Measurements from ENCODE around the gene CDCA7. TPM values are rescaled to one million over a fixed set of nuclear protein-coding genes. Genes with fewer than 3 reads are reported as not detected.

The CDCA7 gene
- total and polyA plus RNA-seq, 10 donors = 1.3 to 12.4 (median 2.8) TPM

DNA sequence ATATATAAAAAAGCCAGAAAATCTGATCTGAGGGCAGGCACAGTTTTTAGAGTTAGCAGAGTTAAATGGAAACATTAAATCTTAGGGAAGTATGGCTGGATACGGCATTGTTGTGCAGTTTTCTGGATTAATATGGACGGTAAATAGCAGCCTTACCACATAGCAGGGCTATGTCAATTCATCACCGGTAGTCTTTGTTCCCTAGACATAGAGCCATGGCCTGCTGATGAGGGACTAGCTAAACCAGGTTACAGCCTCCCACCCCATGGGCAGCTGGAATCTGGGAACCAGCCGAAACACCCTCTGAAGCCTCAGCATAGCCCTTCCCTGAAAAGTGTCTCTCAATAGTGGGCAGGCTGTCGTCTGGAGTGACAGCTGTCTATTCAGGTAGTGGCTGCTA is 32.4 kb downstream of the CDCA7 start:
- no peaks in the 10 kb centered on the region for H3K36me3 ChIP-seq
- H3K27ac ChIP-seq = no peak overlapping the region
- TF ChIP-seq CTCF (IDR thresholded peaks at IDR 0.05 in 8 of 11, conservative IDR thresholded peaks at IDR 0.05 in 3 of 11) (no peak), POLR2A (IDR thresholded peaks at IDR 0.05) (no peak), POLR2AphosphoS5 (IDR thresholded peaks at IDR 0.05) (no peak)
- intact Hi-C loops (cut with DNase I; ENCODE audit: low total_unique reads) = no loop called here
- no peaks in the 10 kb centered on the region for H3K4me1 ChIP-seq
- H3K4me3 ChIP-seq = no peak overlapping the region
- H3K9me3 ChIP-seq = peaks cover 0 to 6% (median 0%) of the 10 kb centered on the region in 8 donors
- H3K27me3 ChIP-seq (replicated peaks in 1 of 7) = no peaks in the 10 kb centered on the region
- DNase-seq = no peak
- 84 to 92% (median 89%) methylated on average over 5 of the region's 5 CpGs for WGBS, 5 donors

- Histone ChIP-seq H3K9me3 (peaks cover 0 to 6% (median 0%) of the 10 kb centered on the region in 8 donors), H3K27ac (no peak overlapping the region), H3K36me3 (no peaks in the 10 kb centered on the region), H3K4me3 (no peak overlapping the region), H3K27me3 (replicated peaks in 1 of 7) (no peaks in the 10 kb centered on the region), H3K4me1 (no peaks in the 10 kb centered on the region)
- TF ChIP-seq CTCF (IDR thresholded peaks at IDR 0.05 in 8 of 11, conservative IDR thresholded peaks at IDR 0.05 in 3 of 11) (no peak), POLR2A (IDR thresholded peaks at IDR 0.05) (no peak), POLR2AphosphoS5 (IDR thresholded peaks at IDR 0.05) (no peak)
- WGBS, 5 donors = 77 to 86% (median 83%) methylated on average over 3 of the region's 3 CpGs
- intact Hi-C loops (cut with DNase I; ENCODE audit: low total_unique reads) = no loop called here
- DNase-seq = no peak
Observed at GRCh38 chr2:173387660-173388059, 33.0 kb downstream of the CDCA7 start.

GRCh38 chr2:173388795-173389194 is 34.1 kb downstream of the CDCA7 start:
- H3K9me3 ChIP-seq = peaks cover 0 to 3% (median 0%) of the 10 kb centered on the region in 8 donors
- H3K27ac ChIP-seq = no peak overlapping the region
- no peak overlapping the region for H3K4me3 ChIP-seq
- H3K36me3 ChIP-seq = no peaks in the 10 kb centered on the region
- no peak for TF ChIP-seq POLR2AphosphoS5 (IDR thresholded peaks at IDR 0.05)
- no peak for TF ChIP-seq CTCF (IDR thresholded peaks at IDR 0.05 in 8 of 11, conservative IDR thresholded peaks at IDR 0.05 in 3 of 11)
- no peak for TF ChIP-seq POLR2A (IDR thresholded peaks at IDR 0.05)
- intact Hi-C loops (cut with DNase I; ENCODE audit: low total_unique reads) = no loop called here
- WGBS, 5 donors = 82 to 95% (median 89%) methylated on average over 2 of the region's 2 CpGs
- no peaks in the 10 kb centered on the region for H3K4me1 ChIP-seq
- H3K27me3 ChIP-seq (replicated peaks in 1 of 7) = peaks cover 0 to 6% (median 0%) of the 10 kb centered on the region in 7 donors
- DNase-seq = no peak

GRCh38 chr2:173390036-173390435 is 35.4 kb downstream of the CDCA7 start:
- 92 to 99% (median 95%) methylated on average over 5 of the region's 5 CpGs for WGBS, 5 donors
- peaks cover 0 to 13% (median 0%) of the 10 kb centered on the region in 7 donors for H3K27me3 ChIP-seq (replicated peaks in 1 of 7)
- TF ChIP-seq CTCF (IDR thresholded peaks at IDR 0.05 in 8 of 11, conservative IDR thresholded peaks at IDR 0.05 in 3 of 11) (no peak), POLR2A (IDR thresholded peaks at IDR 0.05) (no peak), POLR2AphosphoS5 (IDR thresholded peaks at IDR 0.05) (no peak)
- H3K4me1 ChIP-seq = no peaks in the 10 kb centered on the region
- no peaks in the 10 kb centered on the region for H3K9me3 ChIP-seq
- intact Hi-C loops (cut with DNase I; ENCODE audit: low total_unique reads) = no loop called here
- H3K27ac ChIP-seq = no peak overlapping the region
- DNase-seq = no peak
- no peaks in the 10 kb centered on the region for H3K36me3 ChIP-seq
- no peak overlapping the region for H3K4me3 ChIP-seq
